GM18873 (cell line): Measurements from ENCODE around the gene PLXDC1.

Experiments used
- ATAC-seq: cut with Tn5 transposase; IDR thresholded peaks from one replicate; pipeline ENCODE4 v1.9.1; 2021; ENCODE audit warnings: mild to moderate bottlenecking, moderate library complexity, moderate number of reproducible peaks; ENCODE audit not compliant: unreplicated experiment, low FRiP score

PLXDC1 gene

DNA sequence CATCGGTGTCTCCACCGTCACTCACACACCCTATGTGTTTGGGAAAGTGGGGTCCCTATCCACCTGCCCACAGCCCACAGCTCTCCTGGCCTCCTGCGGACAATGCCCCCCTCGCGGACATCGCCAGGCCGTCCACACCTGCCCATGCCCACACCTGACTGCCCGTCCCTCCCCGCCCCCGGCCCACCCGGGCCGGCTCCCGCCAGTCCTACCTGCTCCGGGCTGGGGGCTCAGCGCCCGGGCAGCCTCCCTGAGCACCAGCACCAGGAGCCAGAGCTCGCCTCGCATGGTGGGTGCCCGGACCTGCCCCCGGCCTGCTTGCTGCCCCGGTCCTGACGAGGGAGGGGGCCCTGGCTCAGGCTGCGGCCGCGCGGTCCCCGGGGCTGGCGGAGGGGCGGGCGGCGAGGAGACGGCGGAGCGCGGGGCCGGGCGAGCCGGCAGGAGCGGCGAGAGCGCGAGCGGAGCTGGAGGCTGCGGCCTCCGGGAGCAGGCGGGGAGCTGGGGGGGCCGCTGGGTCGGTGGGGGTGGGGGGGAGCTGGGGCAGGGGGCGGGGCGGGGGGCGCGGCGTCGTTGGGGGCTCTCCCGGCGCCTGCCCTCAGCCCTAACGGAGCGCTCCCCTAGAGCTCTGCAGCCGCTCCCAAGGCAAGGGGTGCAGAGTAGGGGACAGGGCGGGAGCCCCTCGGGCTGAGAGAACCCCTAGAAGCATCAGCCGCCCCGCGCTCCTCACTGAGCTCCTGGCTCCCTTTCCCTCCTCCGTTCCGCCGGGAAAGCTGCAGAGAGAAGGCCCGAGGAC lies at the start of gene PLXDC1:
Gene PLXDC1 (minus strand): TSS at position 488 of the 793 bp plus-strand sequence. CDS start 200 bp downstream, at position 288.
- no peak for ATAC-seq

DNA sequence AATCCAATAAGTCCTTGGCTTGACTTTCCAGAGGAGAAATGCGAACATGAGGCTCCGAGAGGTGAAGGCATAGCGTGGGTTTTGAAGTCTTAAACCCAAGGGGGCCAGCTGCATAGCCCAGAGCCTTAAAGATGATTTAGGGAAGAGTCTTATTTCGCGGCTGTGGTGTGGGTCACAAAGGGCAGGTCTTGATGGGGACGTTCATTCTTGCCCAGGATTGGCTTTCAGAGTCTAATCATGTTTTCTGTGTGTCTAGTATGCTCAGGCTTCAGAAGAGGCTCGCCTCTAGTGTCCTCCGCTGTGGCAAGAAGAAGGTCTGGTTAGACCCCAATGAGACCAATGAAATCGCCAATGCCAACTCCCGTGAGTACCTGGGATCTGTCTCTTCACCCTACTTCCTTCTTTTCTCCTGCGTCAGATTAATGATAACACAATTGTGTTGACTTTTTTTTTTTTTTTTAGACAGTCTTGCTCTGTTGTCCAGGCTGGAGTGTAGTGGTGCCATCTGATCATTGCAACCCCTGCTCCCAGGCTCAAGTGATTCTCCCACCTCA lies 49.6 kb upstream of the PLXDC1 start:
- ATAC-seq: no peak

DNA sequence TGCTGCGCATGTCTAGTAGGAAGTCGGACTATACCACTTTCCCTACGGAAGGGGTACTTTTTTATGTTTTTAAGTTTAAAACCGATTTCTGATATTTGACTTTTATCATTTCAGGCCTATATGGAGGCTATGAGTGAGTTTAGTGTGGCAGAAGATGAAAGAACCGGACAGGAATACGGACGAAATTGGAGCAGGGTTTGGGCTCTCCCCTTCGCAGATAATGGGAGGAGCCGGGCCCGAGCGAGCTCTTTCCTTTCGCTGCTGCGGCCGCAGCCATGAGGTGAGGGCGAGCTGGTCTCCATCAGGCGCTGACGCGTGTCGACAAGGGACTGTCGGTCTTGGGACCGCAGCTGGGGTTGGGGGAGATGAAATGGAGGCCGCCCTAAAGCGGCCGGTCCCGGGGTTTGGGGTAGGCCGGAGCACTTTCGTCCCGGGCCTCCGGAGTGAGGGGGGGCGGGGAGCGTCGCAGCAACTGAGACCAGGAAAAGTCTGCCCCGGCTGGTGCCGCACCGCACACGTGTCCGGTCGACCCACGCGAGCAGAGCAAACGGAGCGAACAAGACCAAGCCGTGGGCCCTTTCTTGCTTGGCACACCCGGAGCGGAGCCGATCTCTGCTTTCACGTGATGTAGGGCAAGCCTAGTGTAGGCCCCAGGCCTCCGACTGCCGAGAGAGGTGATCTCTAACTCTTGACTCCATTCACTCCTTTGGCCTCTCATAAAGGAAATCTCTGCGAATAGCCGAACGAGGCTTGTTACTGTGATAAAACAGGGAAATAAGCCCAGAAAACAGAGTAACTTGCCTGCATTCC lies 48.8 kb upstream of the PLXDC1 start, which contains the start of gene RPL19:
Gene RPL19 (plus strand): TSS at position 214 of the 810 bp plus-strand sequence. CDS start 62 bp downstream, at position 276.
- ATAC-seq: peak; percentile 43

- peak; percentile 67 for ATAC-seq
Measured at GRCh38 chr17:39199820-39200069, 48.3 kb upstream of the PLXDC1 start.

DNA sequence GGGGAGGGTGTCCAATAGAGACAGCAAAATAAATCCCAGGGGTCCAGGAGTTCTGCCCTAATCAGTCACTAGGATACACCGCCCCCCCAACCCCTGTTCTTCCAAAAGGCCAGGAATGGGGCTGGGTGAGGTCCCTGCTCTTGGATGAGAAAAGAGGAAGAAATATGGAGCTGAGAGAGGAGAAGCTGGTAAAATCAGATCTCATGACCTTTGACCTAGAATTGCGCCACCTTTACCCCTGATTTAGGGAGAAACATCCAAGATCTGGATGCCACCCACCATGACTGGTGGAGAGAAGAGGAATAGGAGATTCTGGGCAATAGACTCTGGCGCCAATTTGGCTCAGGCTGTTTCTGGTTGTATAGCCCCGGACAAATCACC lies 46.7 kb upstream of the PLXDC1 start:
- ATAC-seq: no peak

DNA sequence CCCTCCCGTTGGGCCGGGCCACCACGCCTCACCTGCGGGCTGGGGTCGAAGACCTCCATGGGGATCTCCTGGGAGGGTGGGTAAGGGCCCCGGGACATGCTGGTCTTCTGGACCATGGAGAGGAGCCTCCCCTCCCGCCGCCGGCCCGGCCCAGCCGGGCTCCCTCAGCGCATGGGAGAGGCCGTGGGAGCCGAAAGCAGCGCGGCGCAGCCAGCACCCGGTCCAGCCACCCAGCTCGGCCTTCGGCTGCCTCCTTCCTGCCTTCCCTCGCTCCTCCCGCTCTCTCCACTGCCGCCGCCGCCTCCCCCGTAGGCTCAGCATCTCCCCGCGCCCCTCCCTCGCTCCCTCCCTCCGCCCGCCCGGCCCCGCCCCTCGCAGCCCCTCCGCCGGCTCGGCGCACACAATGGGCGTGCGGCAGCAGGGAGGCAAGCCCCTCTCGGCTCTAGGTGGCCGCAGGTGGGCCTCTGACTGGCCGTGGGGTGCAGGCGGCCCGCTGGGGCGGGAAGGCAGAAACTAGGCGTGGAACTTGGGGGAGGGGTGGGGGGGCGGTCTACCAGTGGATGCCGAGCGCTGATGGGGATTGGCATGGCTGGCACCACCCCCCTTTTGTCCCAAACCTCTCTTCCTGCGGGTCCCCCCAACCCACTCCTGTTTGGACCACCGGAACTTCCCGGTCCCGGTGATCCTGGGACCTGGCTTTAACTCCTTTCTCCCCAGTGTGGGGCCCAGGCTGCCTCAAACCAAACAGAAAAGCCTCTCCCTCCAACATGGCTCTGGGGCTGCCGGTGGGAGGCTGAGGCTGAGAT lies 46.1 kb upstream of the PLXDC1 start, which contains the start of gene CACNB1:
Gene CACNB1 (minus strand): TSS at position 290 of the 806 bp plus-strand sequence. CDS start 174 bp downstream, at position 116.
- ATAC-seq: no peak

DNA sequence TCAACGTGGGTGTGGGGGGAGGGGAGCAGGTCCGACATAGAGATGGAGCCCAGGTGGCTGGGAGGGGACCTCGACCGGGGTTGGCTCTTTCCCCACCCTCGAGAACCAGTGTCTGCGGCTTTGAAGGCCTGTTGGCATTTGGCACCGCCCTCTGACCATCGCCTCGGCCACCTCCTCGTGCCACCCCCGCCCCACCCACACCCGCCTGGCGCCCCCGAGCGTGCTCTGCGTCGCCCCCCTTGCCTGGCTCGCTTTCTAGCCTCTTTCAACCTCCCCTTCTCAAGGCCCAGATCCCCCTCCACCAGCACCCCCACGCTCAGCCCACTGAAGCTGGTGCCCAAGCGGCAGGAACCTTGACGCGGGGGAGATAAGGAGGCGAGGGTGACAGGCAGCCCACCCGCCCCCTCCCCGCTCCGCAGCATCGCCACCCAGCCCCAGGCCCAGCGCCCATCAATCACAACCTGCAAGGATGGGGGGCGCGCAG lies 45.4 kb upstream of the PLXDC1 start:
- ATAC-seq: no peak

DNA sequence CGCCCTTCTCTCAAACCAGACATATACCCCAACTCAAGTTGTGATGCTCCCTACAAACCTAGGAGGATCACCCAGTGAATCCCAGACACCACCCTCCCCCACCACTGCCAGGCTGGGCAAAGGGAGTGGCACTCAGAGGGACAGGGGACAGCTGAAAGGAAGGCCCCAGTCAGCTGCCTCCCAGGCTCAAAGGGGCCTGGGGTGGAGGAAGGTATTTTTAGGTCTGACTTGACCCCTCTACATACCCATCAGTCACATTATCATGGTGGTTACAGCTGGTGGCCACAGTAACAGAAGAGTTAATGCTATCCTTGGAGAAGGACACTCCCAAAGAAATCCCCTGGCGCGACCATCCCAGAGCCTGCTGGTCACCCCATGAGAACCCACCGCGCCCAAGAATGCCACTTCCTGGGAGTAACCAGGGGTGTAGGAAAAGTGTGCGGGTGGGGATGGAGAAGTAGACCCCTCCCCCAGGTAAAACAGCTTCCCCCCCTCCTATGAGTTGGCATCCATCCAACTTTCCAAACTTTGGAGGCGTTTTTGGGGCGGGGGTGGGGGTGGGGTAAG lies 44.9 kb upstream of the PLXDC1 start:
- ATAC-seq: no peak

DNA sequence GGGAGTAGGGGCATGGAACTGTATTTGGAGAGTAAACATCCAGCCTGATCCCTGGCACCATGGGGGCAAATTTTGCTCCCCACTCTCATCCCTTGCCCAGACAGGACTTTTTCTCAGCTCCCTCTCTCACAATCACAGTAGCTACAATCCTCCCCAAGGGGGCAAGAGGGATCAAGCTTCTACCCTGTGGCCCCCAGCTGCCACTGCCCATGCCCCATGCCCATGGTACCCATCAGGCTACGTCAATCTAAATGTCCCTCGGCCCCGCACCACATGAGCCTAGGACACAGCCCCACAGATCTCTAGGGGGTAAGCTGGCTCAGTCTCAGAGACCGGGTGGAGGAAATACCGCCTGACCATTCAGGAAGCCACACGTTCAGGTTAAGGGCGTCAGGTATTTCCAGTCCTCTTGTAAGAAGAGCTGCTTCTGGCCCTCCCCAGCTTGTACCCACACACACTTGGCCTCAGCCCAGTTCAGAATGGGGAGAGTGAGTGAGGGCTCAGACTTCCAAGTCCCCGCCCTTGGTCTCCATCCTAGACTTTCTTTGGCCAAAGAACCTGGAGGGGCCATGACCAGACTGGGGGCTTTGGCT lies 44.2 kb upstream of the PLXDC1 start:
- ATAC-seq: no peak

DNA sequence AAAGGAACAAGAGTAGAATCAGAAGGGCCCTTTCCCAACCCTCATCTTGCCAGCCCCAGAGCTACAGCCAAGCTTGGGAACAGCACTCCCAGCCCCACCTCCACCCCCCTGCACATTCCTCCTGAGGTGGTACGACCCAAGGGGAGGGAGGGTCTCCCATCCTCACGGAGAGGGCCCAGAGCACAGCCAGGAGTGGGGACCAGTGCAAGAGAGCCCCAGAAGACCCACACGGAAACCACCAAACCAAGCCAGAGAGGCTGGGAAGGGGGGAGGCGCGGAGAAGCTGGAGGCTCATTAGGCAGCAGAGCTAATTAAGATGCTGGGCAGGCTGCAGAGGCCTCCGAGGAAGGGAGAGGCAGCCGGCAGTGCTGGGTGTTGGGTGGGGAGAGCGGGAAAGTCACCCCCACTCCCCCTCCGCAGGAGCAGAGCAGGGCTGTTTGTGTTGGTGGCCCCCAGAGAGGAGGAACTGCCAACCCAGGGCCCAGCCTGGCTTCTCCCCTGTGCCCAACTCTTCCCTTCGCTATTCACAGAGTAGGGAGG lies 43.6 kb upstream of the PLXDC1 start:
- no peak for ATAC-seq

- ATAC-seq: no peak
Measured at GRCh38 chr17:39194089-39194984, 42.9 kb upstream of the PLXDC1 start.

DNA sequence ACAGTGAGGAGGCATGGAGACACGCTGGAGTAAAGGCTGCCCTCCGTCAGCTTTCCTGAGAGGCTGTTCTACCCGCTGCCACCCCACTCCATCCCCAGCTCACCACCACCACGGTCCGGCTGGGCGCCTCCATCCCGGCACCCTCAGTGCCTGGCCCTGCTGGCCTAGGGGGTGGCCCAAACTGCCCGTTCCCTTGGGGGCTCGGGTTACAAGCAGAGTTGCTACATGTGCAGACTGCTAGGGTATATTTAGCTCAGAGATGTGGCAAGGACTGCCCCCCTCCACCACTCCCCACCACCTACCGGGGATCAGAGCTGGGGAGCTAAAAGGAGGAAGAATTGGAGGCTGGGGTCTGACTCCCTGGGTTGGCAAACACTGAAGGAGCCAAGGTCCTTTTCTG lies 41.9 kb upstream of the PLXDC1 start:
- no peak for ATAC-seq

DNA sequence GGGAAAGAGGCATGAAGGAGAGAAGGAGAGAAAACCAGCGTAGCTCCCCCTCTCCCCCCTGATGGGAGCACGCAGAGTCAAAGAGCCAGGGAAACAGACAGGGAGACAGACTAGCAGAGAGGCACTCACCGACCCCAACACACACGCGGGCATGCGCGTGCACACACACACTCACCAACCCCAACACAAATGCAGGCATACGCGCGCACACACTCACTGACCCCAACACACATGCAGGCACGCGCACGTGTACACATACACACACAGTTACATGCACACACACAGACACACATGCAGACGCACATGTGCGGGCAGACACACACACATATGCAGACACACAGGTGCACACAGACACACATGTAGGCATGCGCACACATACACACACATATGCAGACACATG lies 41.5 kb upstream of the PLXDC1 start:
- ATAC-seq: no peak

GRCh38 chr17:39191750-39192510 lies 40.5 kb upstream of the PLXDC1 start:
- no peak for ATAC-seq

GRCh38 chr17:39187152-39187830 lies 35.9 kb upstream of the PLXDC1 start:
- ATAC-seq: no peak

GRCh38 chr17:39186481-39187002 lies 35.1 kb upstream of the PLXDC1 start:
- ATAC-seq: no peak

DNA sequence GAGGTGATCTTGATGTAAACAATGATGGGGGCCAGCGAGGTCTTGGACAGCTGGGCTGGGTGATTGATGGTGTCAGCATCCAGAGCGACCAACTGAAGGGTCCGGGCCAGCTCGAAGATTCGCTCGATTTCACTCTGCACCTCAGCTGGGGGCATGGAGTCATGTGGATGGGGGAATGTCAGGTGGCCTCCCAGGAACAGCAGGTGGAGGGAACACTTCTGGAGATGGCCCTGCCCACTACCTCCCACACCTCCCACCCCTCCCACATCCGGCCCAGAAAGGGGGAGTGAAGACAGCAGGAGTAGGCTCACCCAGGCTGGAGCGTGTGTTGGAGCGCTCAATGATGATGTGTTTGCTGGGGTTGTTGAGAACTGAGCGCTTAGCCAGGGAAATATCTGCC lies 32.3 kb upstream of the PLXDC1 start:
- no peak for ATAC-seq
